GM12878 (cell line): ENCODE data around the gene MTRFR. TPM values are rescaled to one million over a fixed set of nuclear protein-coding genes. Genes with fewer than 3 reads are reported as not detected.

ENCODE experiments used
- ATAC-seq: fragments of 200-7000 bp; cut with Tn5 transposase; 3 replicates; pipeline ENCODE4 v1.9.1; 2020; ENCODE audit warnings: mild to moderate bottlenecking, moderate library complexity
- BruUV-seq: library from RNA; stranded (reverse); fragments of 400-500 nt; replicated peaks from 2 replicates; lab custom pipeline; 2021; lab: Mats Ljungman, UMichigan
- CTCF ChIA-PET: fragments of 300-600 bp; sonication (Branson Sonifier 250); formaldehyde crosslinking; extraction: SDS; loops from one replicate; lab custom pipeline; 2021; ENCODE audit warnings: inconsistent platforms; lab: Yijun Ruan, JAX
- POLR2A ChIA-PET: fragments of 350-600 bp; formaldehyde crosslinking; extraction: SDS; loops from one replicate; lab custom pipeline; 2021; ENCODE audit warnings: inconsistent platforms; lab: Charles Lee
- RAD21 ChIA-PET: fragments of 300-600 bp; sonication (Branson Sonifier 250); formaldehyde crosslinking; loops from one replicate; lab custom pipeline; 2023; ENCODE audit warnings: antibody characterized with exemption; ENCODE audit not compliant: unreplicated experiment; lab: Charles Lee
- SMC1A ChIA-PET: fragments of 300-600 bp; sonication (Branson Sonifier 250); formaldehyde crosslinking; loops from one replicate; lab custom pipeline; 2023; ENCODE audit not compliant: unreplicated experiment, uncharacterized antibody; lab: Charles Lee
- DNase-seq: peaks from one replicate; pipeline ENCODE4 v3.0.0-alpha.2; 2011; ENCODE audit warnings: low read depth, low spot score
- FAIRE-seq: peaks from 3 replicates; lab custom pipeline; 2011; peaks lifted over from hg19 to GRCh38; lab: Jason Lieb, UNC
- H2AFZ ChIP-seq: 2 replicates; pipeline ENCODE4 v1.6.0; 2011; ENCODE audit warnings: low read depth, low read length, control low read depth; ENCODE audit not compliant: control insufficient read depth
- H3K27ac ChIP-seq: 2 replicates; pipeline ENCODE4 v1.5.1; 2011; ENCODE audit warnings: control low read depth; ENCODE audit not compliant: control insufficient read depth, insufficient read depth
- H3K27me3 ChIP-seq, 2 experiments: replicated peaks in 1 of 2; 2 replicates each; pipeline versions ENCODE4 v1.6.0 to v1.6.1; 2011; ENCODE audit warnings: low read length in 1 of 2; ENCODE audit not compliant: control insufficient read depth in 2 of 2, insufficient read depth in 2 of 2
- H3K36me3 ChIP-seq, 2 experiments: 2 replicates each; pipeline ENCODE4 v1.5.1; 2011; ENCODE audit warnings: low read length in 1 of 2; ENCODE audit not compliant: control insufficient read depth in 2 of 2, insufficient read depth in 2 of 2
- H3K4me1 ChIP-seq: 2 replicates; pipeline ENCODE4 v1.6.1; 2011; ENCODE audit warnings: mild to moderate bottlenecking, low read length, moderate library complexity, mixed read lengths; ENCODE audit not compliant: control insufficient read depth, insufficient read depth
- H3K4me2 ChIP-seq: 2 replicates; pipeline ENCODE4 v1.6.0; 2011; ENCODE audit warnings: control low read depth; ENCODE audit not compliant: control insufficient read depth, insufficient read depth
- H3K4me3 ChIP-seq: fragments of 200-600 bp; sonication (generic); 2 replicates; pipeline ENCODE4 v1.5.1; 2016
- H3K79me2 ChIP-seq: 2 replicates; pipeline ENCODE4 v1.6.0; 2011; ENCODE audit warnings: low read length; ENCODE audit not compliant: control insufficient read depth, insufficient read depth
- H3K9ac ChIP-seq: 2 replicates; pipeline ENCODE4 v1.8.0; 2011; ENCODE audit warnings: low read length, control low read depth, mixed read lengths; ENCODE audit not compliant: control insufficient read depth, insufficient read depth
- H3K9me3 ChIP-seq: replicated peaks from 3 replicates; pipeline ENCODE4 v1.5.1; 2011; ENCODE audit warnings: mild to moderate bottlenecking, low read length; ENCODE audit not compliant: control insufficient read depth, insufficient read depth
- H4K20me1 ChIP-seq: 2 replicates; pipeline ENCODE4 v1.6.0; 2011; ENCODE audit not compliant: control insufficient read depth, insufficient read depth
- BRCA1 ChIP-seq: IDR thresholded peaks from 2 replicates; pipeline ENCODE4 v1.6.1; 2011; ENCODE audit warnings: low read depth, low read length, improper control_type of control experiment
- CBX5 ChIP-seq: sonication (generic); IDR thresholded peaks from 2 replicates; pipeline ENCODE4 v1.6.1; 2016; ENCODE audit warnings: low read depth, moderate library complexity, mild to moderate bottlenecking, inconsistent platforms
- CEBPB ChIP-seq, 2 experiments: fragments of 150-350 bp in 1 of 2; IDR thresholded peaks; 2 replicates each; pipeline ENCODE4 v1.6.1; 2012 to 2014; ENCODE audit warnings: low read depth in 2 of 2, low read length in 2 of 2, borderline replicate concordance in 1 of 2, inconsistent platforms in 1 of 2
- EED ChIP-seq: sonication (generic); IDR thresholded peaks from 2 replicates; pipeline ENCODE4 v1.6.1; 2016; ENCODE audit warnings: antibody characterized with exemption, low read depth
- FOS ChIP-seq: IDR thresholded peaks from 3 replicates; pipeline ENCODE4 v1.6.1; 2011; ENCODE audit warnings: borderline replicate concordance; ENCODE audit not compliant: insufficient read length; ENCODE audit errors: extremely low read depth
- GATAD2B ChIP-seq: fragments of 450-650 bp; conservative IDR thresholded peaks from 2 replicates; pipeline ENCODE4 v1.6.1; 2017; ENCODE audit warnings: low read depth, mild to moderate bottlenecking, moderate library complexity
- HDAC2 ChIP-seq: fragments of 200-600 bp; sonication (generic); IDR thresholded peaks from 2 replicates; pipeline ENCODE4 v1.6.1; 2017
- HSF1 ChIP-seq: fragments of 150-350 bp; IDR thresholded peaks from 2 replicates; pipeline ENCODE4 v1.6.1; 2014; ENCODE audit warnings: mild to moderate bottlenecking, low read depth, low read length
- JUND ChIP-seq: IDR thresholded peaks from 2 replicates; pipeline ENCODE4 v1.6.1; 2012; ENCODE audit warnings: low read depth, mild to moderate bottlenecking, low read length, improper control_type of control experiment, moderate library complexity
- NR2C1 ChIP-seq: fragments of 450-650 bp; IDR thresholded peaks from 2 replicates; pipeline ENCODE4 v1.6.1; 2017; ENCODE audit warnings: antibody characterized with exemption, mild to moderate bottlenecking, moderate library complexity
- NR2F1 ChIP-seq: fragments of 450-650 bp; conservative IDR thresholded peaks from 2 replicates; pipeline ENCODE4 v1.6.1; 2017; ENCODE audit warnings: mild to moderate bottlenecking
- POLR2AphosphoS2 ChIP-seq: IDR thresholded peaks from 2 replicates; pipeline ENCODE4 v1.6.1; 2011; ENCODE audit warnings: low read depth, mild to moderate bottlenecking, low read length, improper control_type of control experiment, moderate library complexity
- POLR2AphosphoS5 ChIP-seq: IDR thresholded peaks from 2 replicates; pipeline ENCODE4 v1.6.1; 2011; ENCODE audit warnings: mild to moderate bottlenecking, low read length, inconsistent platforms
- RAD21 ChIP-seq: IDR thresholded peaks from 2 replicates; pipeline ENCODE4 v1.6.1; 2011; ENCODE audit warnings: mild to moderate bottlenecking, low read depth, low read length, moderate library complexity; ENCODE audit not compliant: insufficient read depth
- ZNF384 ChIP-seq: IDR thresholded peaks from 2 replicates; pipeline ENCODE4 v1.6.1; 2012; ENCODE audit warnings: low read depth, mild to moderate bottlenecking, low read length, improper control_type of control experiment, borderline replicate concordance
- ZZZ3 ChIP-seq: IDR thresholded peaks from 2 replicates; pipeline ENCODE4 v1.6.1; 2011; ENCODE audit warnings: low read depth; ENCODE audit not compliant: control insufficient read depth, insufficient read length
- WGBS: methylation state at CpG from one replicate; pipeline ENCODE4 v1.1.6; 2016; ENCODE audit warnings: low lambda C conversion rate; ENCODE audit not compliant: insufficient replicate concordance, insufficient coverage; ENCODE audit errors: missing lambda C conversion rate; 5-methylcytosine and 5-hydroxymethylcytosine counted together
- in situ Hi-C: fragments of 300-500 bp; cut with MboI; formaldehyde crosslinking; loops from 9 replicates; pipeline ENCODE4 v1.14.3; 2018; ENCODE audit warnings: mixed read lengths
- intact Hi-C: fragments of 100-400 bp; cut with micrococcal nuclease; formaldehyde crosslinking; loops from one replicate; pipeline ENCODE4 v1.14.2; 2022; ENCODE audit not compliant: unreplicated experiment
- polyA plus RNA-seq, 11 experiments: library from polyadenylated mRNA; depleted of rRNA in 4 of 11; unstranded in 6 of 11; stranded (reverse) in 5 of 11; fragments of >200 nt; fragmentation: Nextera tagmentation in 4 of 11; fragmentation: Illumina TruSeq in 1 of 11; extraction: Ambion mirVana in 4 of 11; extraction: Trizol in 1 of 11; gene quantifications; 1 replicate in 1 of 11; 2 replicates in 10 of 11; pipeline versions ENCODE4 v1.2.1 to v1.2.3, GENCODE V29; 2011 to 2016; ENCODE audit warnings: inconsistent platforms in 2 of 11, missing spikeins in 2 of 11, low read depth in 1 of 11
- total RNA-seq, 4 experiments: library from RNA; depleted of rRNA in 3 of 4; stranded (reverse); fragments of >200 nt in 3 of 4; fragmentation: Illumina TruSeq in 1 of 4; extraction: Trizol in 1 of 4; gene quantifications; 2 replicates each; pipeline versions ENCODE4 v1.2.1 to v1.2.3, GENCODE V29; 2013 to 2021
- TF ChIP-seq, protein P1 (sequence below): IDR thresholded peaks from 2 replicates; pipeline ENCODE4 v1.6.1; 2011; ENCODE audit warnings: borderline replicate concordance, low read depth, mild to moderate bottlenecking, moderate library complexity, mixed read lengths, low read length; ENCODE audit not compliant: insufficient read depth; ENCODE audit errors: extremely low read length
- TF ChIP-seq, protein P2 (sequence below): fragments of 450-650 bp; formaldehyde crosslinking; IDR thresholded peaks from 2 replicates; pipeline ENCODE4 v1.4.0; 2022; ENCODE audit warnings: mild to moderate bottlenecking, moderate library complexity

Gene MTRFR
- total and polyA plus RNA-seq, 10 of the 15 experiments (the other 5 are each of a cell fraction or from before 2014, with no cell fraction given): 12.2 to 33.4 (median 24.8) TPM

DNA sequence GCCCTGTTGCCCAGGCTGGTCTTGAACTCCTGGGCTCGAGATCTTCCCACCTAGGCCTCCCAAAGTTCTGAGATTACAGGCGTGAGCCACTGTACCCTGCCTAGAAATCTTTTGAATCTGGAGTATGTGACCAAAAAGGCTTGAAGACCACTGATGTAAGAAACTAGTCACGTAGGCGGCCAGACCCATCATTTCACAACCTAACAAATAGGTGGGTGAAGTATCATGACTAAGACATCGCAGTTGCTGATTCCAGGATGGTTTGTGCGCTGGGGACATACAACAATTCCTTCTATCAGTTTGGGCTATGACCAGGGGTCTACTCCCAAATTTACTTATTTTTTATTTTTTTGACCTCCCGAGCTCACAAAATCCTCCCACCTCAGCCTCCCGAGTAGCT, 50.2 kb downstream of the MTRFR start:
- Histone ChIP-seq H3K79me2 (no peaks in the 10 kb centered on the region), H3K9ac (no peak overlapping the region), H2AFZ (no peak overlapping the region), H3K9me3 (no peaks in the 10 kb centered on the region), H3K4me1 (no peaks in the 10 kb centered on the region), H4K20me1 (no peaks in the 10 kb centered on the region), H3K27ac (no peak overlapping the region), H3K4me3 (no peak overlapping the region), H3K4me2 (no peak overlapping the region), H3K36me3 (no peaks in the 10 kb centered on the region), H3K27me3 (no peaks in the 10 kb centered on the region)
- ChIA-PET SMC1A (interaction anchor here (1.0 kb wide), 1 partner anchor 70 kb away, joined by 4 read pairs; no protein-coding TSS in a partner anchor), CTCF (interaction anchor here (0.7 kb wide), 1 partner anchor 51 kb away, joined by 3 read pairs; no protein-coding TSS in a partner anchor), RAD21 (no interaction called here), POLR2A (no interaction called here)
- FAIRE-seq (no peak), ATAC-seq (no peak), DNase-seq (no peak)
- intact Hi-C loops: no loop called here
- 60% methylated on average over 8 of the region's 8 CpGs for WGBS
- BruUV-seq: no TSS peak
- in situ Hi-C loops: no loop called here
- TF ChIP-seq NR2F1 (no peak), HSF1 (no peak), EED (no peak), FOS (no peak), POLR2AphosphoS5 (no peak), CBX5 (no peak), POLR2AphosphoS2 (no peak), JUND (no peak), GATAD2B (no peak), ZNF384 (no peak), CEBPB (IDR thresholded peaks at IDR 0.05; ENCODE audit: borderline replicate concordance in 1 of 2, low read depth in 2 of 2, low read length in 2 of 2) (no peak), BRCA1 (no peak), RAD21 (no peak), ZZZ3 (no peak), NR2C1 (no peak), HDAC2 (no peak)
- TF ChIP-seq, protein P1, sequence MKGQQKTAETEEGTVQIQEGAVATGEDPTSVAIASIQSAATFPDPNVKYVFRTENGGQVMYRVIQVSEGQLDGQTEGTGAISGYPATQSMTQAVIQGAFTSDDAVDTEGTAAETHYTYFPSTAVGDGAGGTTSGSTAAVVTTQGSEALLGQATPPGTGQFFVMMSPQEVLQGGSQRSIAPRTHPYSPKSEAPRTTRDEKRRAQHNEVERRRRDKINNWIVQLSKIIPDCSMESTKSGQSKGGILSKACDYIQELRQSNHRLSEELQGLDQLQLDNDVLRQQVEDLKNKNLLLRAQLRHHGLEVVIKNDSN: no peak
- TF ChIP-seq, protein P2, sequence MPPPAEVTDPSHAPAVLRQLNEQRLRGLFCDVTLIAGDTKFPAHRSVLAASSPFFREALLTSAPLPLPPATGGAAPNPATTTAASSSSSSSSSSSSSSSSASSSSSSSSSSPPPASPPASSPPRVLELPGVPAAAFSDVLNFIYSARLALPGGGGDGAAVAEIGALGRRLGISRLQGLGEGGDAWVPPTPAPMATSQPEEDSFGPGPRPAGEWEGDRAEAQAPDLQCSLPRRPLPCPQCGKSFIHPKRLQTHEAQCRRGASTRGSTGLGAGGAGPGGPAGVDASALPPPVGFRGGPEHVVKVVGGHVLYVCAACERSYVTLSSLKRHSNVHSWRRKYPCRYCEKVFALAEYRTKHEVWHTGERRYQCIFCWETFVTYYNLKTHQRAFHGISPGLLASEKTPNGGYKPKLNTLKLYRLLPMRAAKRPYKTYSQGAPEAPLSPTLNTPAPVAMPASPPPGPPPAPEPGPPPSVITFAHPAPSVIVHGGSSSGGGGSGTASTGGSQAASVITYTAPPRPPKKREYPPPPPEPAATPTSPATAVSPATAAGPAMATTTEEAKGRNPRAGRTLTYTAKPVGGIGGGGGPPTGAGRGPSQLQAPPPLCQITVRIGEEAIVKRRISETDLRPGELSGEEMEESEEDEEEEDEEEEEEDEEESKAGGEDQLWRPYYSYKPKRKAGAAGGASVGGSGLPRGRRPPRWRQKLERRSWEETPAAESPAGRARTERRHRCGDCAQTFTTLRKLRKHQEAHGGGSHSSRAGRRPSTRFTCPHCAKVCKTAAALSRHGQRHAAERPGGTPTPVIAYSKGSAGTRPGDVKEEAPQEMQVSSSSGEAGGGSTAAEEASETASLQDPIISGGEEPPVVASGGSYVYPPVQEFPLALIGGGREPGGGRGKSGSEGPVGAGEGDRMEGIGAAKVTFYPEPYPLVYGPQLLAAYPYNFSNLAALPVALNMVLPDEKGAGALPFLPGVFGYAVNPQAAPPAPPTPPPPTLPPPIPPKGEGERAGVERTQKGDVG (CRISPR knock-in tag): no peak
